Activated CD4-positive, alpha-beta T cell treated with anti-CD3 and anti-CD28 coated beads for 48 hours (primary cell): Measurements from ENCODE around the gene UGT2B28.
"Not testable (repeated sequence)": the region's sequence is repeated elsewhere in the genome, so short reads cannot be mapped to it uniquely, and the experiment has no call there.

ENCODE experiments used
- DNase-seq: peaks from one replicate; pipeline ENCODE4 v3.0.0-alpha.2; 2020

Gene UGT2B28

GRCh38 chr4:69343558-69344420 is 63.5 kb downstream of the UGT2B28 start:
- DNase-seq: not testable (repeated sequence)
